HG03196 (cell line): Measurements from ENCODE around the gene MMP8.
A peak's percentile ranks its signal among the peaks of the same experiment; 100 is the strongest.
"Not testable (repeated sequence)": the region's sequence is repeated elsewhere in the genome, so short reads cannot be mapped to it uniquely, and the experiment has no call there.

Source experiments
- ATAC-seq: cut with Tn5 transposase; IDR thresholded peaks from one replicate; pipeline ENCODE4 v1.9.1; 2021; ENCODE audit not compliant: unreplicated experiment

The MMP8 gene, protein sequence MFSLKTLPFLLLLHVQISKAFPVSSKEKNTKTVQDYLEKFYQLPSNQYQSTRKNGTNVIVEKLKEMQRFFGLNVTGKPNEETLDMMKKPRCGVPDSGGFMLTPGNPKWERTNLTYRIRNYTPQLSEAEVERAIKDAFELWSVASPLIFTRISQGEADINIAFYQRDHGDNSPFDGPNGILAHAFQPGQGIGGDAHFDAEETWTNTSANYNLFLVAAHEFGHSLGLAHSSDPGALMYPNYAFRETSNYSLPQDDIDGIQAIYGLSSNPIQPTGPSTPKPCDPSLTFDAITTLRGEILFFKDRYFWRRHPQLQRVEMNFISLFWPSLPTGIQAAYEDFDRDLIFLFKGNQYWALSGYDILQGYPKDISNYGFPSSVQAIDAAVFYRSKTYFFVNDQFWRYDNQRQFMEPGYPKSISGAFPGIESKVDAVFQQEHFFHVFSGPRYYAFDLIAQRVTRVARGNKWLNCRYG

GRCh38 chr11:102724904-102725500 lies at the start of gene MMP8:
TSS of gene MMP8 (minus strand) at chr11:102724954. CDS start at chr11:102724855, 99 bp downstream.
- no peak for ATAC-seq

DNA sequence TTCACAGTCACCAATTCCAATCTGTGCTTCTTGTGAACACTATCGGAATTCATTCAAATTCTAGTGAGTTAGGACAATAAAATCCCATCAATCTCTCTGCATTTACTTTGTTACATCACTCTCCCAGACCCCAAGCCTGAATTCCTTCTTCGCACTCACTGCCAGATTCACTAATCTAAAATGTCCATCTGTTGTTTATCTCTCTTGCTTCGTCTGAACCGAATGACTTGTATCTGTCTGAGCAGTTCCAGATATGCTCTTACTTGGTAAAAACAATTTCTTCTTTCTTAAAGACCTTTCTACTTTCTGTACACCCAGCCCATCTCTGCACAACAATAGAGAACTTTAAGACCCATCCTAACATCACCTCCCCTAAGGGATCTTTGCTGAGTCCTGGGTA lies 48.6 kb upstream of the MMP8 start:
- ATAC-seq, result no peak

DNA sequence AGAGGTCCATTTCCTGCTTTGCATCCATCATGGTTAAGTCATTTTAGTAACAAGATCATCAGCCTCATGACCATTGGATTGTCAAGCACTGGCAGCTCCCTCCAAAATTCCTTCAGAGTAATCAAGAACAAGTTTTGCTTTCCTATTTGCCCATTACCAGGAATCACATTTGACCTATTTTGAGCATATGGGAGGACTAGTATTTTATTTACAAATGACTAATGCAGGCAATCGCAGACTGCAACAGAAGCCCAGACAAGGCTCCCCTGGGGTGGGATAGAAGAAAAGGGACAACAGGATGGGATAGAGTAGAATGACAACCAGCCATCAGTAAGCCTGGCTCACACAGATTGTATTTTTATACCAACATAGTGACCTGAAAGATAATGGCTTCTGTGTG lies 46.6 kb upstream of the MMP8 start:
- ATAC-seq, result no peak

DNA sequence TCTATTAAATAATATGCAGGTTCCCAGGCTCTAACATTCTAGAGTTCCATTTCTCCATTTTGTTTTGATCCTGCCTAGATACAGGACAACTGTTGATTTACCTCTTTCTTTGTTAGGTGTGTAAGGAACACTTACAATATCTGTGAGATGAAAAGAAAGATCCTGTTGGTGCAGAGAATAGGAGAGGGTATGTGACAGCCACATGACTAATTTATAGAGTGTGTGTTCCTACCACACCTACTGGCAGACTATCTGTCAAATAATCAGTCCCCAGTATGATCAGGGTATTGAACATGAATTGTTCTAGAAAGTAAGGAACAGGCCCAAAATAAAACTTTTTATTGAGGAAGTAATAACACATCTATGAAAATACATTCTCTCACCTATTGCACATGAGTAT lies 45.4 kb upstream of the MMP8 start:
- ATAC-seq, result no peak

GRCh38 chr11:102767800-102768199 lies 43.0 kb upstream of the MMP8 start:
- ATAC-seq, result no peak

DNA sequence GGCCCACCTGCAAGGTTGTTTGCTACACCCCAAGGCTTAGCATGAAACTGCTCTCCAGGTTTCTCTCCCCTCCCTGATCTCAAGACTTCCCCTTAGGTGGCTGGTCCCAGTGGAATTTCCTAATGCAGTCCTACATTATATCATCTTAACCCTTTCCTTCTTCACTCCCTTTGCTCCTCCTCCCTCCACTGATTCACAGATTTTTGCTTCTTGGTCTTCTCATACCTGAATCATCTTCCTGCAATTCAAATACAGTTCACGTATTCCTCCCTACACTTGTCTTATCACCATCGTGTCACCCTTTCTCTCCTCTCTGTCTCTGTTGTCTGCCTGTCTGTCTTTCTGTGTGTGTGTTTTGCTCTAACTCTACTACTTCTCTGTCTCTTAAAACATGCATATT lies 38.7 kb upstream of the MMP8 start:
- ATAC-seq, result no peak

- ATAC-seq, result no peak
These were observed 37.6 kb upstream of the MMP8 start for GRCh38 chr11:102762361-102762767.

DNA sequence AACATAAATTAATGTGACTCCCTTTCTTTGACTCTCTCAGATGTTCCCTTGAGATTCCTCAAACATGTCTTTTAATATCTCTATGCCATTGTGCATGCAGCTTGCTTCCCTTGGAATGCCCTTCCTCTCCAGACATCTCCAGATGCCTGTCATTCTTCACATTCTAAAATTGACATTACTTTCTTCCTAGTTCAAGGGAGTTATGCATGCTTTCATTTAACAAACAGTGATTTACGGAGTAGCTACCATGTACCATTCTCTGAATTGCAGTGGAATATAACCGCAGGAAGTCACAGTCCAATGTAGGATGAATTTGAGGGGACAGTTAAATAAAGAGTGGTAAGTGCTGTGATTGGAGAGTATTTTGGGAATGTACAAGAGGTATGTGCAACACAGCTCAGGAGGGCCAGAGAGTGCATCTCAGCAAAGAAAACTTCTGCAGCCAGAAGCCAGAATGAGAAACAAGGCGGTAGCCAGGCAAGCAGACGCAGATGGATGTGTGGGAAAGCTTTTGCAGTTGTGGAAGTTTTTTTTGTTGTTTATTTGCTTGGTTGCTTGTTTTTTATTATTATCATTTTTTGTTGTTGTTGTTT lies 37.0 kb upstream of the MMP8 start:
- no peak for ATAC-seq

DNA sequence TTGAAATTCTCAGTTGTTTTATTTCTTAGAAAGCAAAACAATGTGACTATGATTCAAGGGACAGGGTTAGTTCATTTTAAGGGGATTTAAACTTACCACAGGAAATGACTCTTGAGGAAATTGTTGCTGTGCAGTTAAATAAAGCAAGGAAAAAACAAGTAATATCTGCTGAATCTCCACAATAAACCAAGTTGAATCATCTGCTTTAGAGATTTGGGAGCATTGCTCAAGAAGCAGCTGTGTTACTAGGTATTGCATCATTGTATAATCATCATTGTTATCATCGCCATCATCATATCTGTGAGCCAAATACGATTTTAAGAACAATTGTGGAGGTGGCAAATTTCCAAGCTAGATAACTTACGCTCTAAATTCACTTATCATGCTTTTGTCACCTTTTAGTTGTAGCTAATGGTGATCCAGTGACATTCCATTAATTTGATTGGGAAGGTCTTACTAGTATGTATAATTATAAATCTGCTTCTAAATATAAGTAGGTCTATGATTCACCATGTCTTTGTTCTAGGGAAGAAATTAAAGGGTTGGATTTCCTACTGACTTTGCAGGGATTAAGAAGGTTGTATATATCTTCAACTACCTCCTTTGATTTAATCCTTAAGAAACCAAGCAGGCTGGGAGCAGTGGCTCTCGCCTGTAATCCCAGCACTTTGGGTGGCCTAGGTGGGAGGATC lies 35.7 kb upstream of the MMP8 start:
- ATAC-seq, result no peak

DNA sequence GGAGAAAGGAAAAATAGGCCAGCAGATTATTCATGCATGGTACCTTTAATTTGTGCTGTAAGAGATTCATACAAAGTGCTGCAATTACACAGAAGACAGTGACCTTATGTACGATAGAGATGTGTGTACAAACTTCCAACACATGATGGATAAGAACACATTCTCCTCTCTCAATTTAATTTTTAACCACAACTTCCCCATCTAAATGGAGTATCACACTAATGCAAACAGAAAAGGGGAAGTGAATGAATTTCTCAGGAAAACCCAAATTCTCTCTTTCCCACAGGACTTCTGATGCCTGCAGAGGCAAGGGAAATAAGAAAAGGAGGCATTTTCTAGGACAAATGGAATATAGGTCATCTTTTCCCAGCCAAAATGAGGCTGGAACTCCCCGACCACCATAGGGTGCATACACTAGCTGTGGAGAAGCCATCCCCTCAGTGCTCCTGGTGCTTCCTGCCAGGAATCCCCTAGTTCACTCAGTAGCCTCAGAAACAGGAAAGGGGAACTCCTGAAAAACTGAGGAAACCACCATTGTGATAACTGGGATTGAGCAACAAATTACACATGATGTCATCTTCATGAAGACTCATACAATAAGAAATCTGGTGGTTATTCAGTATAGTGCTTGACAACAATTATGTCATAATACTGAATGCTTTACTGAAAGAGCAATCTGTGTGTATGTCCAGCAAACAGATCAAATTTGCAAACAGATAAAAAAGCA lies 33.2 kb upstream of the MMP8 start:
- no peak for ATAC-seq

- ATAC-seq, result no peak
These were observed 28.5 kb upstream of the MMP8 start for GRCh38 chr11:102753267-102753666.

GRCh38 chr11:102751673-102752072 lies 26.9 kb upstream of the MMP8 start:
- no peak for ATAC-seq

- no peak for ATAC-seq
These were observed 24.5 kb upstream of the MMP8 start for GRCh38 chr11:102749101-102749722.

GRCh38 chr11:102746746-102747578 lies 22.2 kb upstream of the MMP8 start:
- ATAC-seq, result not testable (repeated sequence)

DNA sequence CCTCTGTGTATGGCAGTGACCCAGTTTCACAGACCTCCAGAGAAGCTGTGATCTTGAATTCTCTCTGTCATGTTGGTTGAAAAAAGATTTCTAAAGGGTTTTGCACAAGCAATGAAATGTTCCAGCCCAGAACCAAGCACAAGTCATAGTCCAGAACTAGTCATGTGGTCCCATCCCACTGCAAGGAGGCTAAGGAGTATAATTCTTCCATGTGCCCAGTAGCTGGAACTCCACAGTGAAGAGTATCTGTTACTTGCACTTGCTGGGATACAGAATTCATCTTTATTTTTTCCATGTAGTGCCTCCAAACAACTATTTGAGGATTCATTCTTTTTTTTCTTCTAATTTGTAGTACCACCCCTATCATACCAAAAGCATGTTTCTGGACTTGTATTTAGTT lies 9.9 kb upstream of the MMP8 start:
- no peak for ATAC-seq

GRCh38 chr11:102733232-102733875 lies 8.6 kb upstream of the MMP8 start:
- peak; percentile 76 for ATAC-seq

DNA sequence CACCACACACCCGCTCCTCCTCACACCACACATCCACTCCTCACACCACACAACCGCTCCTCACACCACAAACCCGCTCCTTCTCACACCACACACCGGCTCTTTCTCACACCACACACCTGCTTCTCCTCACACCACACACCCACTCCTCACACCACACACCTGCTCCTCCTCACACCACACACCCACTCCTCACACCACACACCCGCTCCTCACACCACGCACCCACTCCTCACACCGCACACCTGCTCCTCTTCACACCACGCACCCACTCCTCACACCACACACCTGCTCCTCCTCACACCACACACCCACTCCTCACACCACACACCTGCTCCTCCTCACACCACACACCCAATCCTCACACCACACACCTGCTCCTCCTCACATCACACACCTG lies 6.2 kb upstream of the MMP8 start:
- not testable (repeated sequence) for ATAC-seq

DNA sequence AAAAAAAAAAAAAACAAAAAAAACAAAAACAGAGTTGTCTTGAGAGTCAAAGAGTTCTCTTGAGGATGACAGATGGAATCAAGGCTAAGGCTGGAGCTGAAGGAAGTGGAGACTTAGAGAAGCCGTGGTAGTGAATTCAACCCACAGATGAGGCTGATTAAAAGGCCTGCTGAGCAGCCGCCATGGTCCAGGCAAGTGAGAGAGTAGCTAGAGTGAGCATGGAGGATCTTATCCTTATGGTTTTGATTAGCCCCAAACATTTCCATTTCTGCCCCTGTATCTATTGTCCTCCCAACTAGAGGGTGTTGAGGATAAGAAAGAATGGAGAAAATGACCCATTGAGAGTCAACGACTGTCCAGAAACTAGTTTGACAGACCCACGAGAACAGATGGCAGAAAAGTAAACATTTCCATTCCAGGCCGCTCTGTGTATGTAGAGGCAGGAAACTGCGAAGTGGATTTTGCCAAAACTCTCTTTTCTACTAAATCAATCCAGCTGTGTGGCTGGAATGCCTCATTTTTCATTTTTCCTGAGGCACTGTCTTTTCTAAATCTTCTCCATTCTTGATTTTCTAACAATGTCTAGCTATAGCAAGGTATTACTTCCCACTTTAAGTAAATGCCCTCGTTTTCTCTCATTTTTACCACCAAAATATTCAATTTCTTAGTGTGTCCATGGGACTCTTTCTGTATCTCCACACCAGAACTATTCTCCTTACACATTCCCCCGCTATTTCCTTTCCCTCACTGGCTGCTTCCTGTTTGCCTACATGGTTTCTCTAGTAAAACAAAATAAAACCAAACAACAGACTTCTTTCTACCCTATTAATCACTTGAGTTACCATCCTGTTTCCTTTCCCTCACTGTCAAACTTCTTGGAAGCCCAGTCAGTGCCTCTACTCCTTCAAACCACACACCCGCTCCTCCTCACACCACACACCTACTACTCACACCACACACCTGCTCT lies 5.4 kb upstream of the MMP8 start:
- ATAC-seq, result no peak
